T-helper 1 cell treated with Interleukin-12 subunit alpha and Interleukin-12 subunit beta and Interleukin-4 antibody, amounts not matched to agents 30 ng/mL and 1 ng/mL, for 36 hours (primary cell): ENCODE data around the gene NBPF12. TPM values are rescaled to one million over a fixed set of nuclear protein-coding genes. Genes with fewer than 3 reads are reported as not detected.
"Not testable (repeated sequence)": the region's sequence is repeated elsewhere in the genome, so short reads cannot be mapped to it uniquely, and the experiment has no call there.

Experiments used
- intact Hi-C: fragments of 100-400 bp; cut with micrococcal nuclease; formaldehyde crosslinking; loops from one replicate; pipeline ENCODE4 v1.15.1; 2024
- total RNA-seq: library from RNA; stranded (reverse); gene quantifications from 2 replicates; pipeline ENCODE4 v1.2.3, GENCODE V29; 2022

Gene NBPF12
- total RNA-seq, 1 donor from 2014 or later = 22.8 TPM

- intact Hi-C loops = not testable (repeated sequence)
Observed at GRCh38 chr1:146986450-146986849, 48.3 kb downstream of the NBPF12 start.

DNA sequence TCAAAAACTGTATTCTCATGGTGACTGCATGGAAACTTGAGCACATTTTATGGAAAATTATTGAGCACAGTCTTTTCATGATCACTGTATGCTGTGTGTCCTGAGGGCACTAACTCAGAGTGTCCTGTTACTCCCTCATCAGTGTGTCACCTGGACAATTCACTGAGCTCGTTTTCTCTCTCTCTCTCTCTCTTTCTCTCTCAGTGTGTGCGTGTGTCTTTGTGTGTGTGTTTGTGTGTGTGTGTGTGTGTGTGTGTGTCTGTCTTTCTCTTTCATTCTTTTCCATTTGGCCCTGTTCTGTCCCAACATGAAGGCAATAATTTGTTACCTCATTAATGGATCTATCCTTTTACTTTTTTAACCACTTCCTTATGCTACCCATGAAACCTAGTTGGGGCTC is 49.4 kb downstream of the NBPF12 start:
- intact Hi-C loops = not testable (repeated sequence)

GRCh38 chr1:146989455-146989854 is 51.3 kb downstream of the NBPF12 start:
- intact Hi-C loops = not testable (repeated sequence)

GRCh38 chr1:147008495-147008894 is 70.4 kb downstream of the NBPF12 start:
- intact Hi-C loops = not testable (repeated sequence)

DNA sequence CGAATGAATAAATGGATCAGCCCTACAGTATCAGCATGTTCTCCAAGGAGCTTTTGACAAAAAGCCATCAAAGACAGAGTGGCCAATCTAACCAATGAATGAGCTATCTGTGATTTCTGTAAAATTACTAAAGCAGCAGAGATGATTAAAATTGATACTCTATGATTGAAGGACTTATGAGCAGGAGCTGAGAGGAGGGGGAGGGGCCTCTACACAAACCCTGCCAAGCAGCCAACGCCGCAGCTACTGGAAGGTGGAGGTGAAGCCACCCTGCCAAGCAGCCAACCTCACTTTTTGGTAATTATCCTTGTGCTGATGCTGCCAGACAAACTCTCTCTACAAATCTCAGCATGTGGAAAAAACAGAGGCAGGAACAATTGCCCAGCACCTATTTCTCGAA is 88.9 kb downstream of the NBPF12 start:
- intact Hi-C loops = not testable (repeated sequence)

GRCh38 chr1:147030066-147030653 is 92.0 kb downstream of the NBPF12 start:
- intact Hi-C loops = not testable (repeated sequence)

DNA sequence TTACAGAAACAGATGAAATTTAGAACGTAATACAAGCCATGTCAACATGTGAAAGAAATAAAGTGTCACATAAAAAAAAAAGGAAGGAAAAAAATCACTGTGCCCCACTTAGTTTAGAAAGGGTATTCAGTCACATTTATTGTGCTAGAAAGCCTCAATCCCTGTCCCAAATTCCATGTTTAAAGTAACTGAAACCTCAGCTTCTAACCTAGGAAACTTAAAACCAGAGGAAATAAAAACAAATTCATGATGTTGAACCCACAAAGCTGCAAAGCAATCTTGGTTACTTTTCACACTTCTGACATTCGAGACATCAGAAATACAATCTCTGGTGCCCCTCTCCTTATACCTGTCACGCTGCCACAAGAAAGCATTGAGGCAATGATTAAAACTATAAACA is 101.8 kb downstream of the NBPF12 start:
- intact Hi-C loops = no loop called here

- intact Hi-C loops = not testable (repeated sequence)
Observed at GRCh38 chr1:147042891-147043290, 104.8 kb downstream of the NBPF12 start.

- intact Hi-C loops = not testable (repeated sequence)
Observed at GRCh38 chr1:147044511-147044910, 106.4 kb downstream of the NBPF12 start.

Other genes starting within 250 kb of the NBPF12 start
- gene PRKAB2, start 234.1 kb downstream of the NBPF12 start, total RNA-seq = 8.5 and 9.3 TPM in 2 replicates